Cardiac fibroblast (primary cell): ENCODE results near the gene MAGEB17.

Experiments used
- DNase-seq, 2 donors: peaks; one replicate each; pipeline versions ENCODE4 v3.0.0 to v3.0.0-alpha.2; 2010; ENCODE audit warnings: low read depth in 2 of 2
- H3K4me3 ChIP-seq, 2 donors: replicated peaks in 1 of 2; 1 replicate in 1 of 2; 2 replicates in 1 of 2; pipeline ENCODE4 v1.5.1; 2011; ENCODE audit warnings: low read depth in 2 of 2, low read length in 2 of 2, mild to moderate bottlenecking in 2 of 2, moderate library complexity in 1 of 2
- CTCF ChIP-seq: IDR thresholded peaks from one replicate; pipeline ENCODE4 v1.5.1; 2011; ENCODE audit warnings: low read depth, mild to moderate bottlenecking, low read length, inconsistent platforms

MAGEB17 gene

GRCh38 chrX:16213961-16214360 lies 46.7 kb downstream of the MAGEB17 start:
- no peak overlapping the region for H3K4me3 ChIP-seq
- peak in 1 of 2 donors; percentile 33 for DNase-seq
- no peak for TF ChIP-seq CTCF

GRCh38 chrX:16215660-16216059 lies 48.4 kb downstream of the MAGEB17 start:
- H3K4me3 ChIP-seq: no peak overlapping the region
- no peak for TF ChIP-seq CTCF
- DNase-seq: no peak
